Nephron progenitor cell (in vitro differentiated cells): Measurements from ENCODE around the gene DRC7.
A peak's percentile ranks its signal among the peaks of the same experiment; 100 is the strongest.

Experiments used
- DNase-seq: peaks from one replicate; pipeline ENCODE4 v3.0.0; 2021
- H3K27ac Mint-ChIP-seq: 2 replicates; pipeline ENCODE4 v1.8.0; 2021; ENCODE audit warnings: mild to moderate bottlenecking, moderate library complexity, mixed read lengths
- H3K27me3 Mint-ChIP-seq: 2 replicates; pipeline ENCODE4 v1.8.0; 2021; ENCODE audit warnings: mild to moderate bottlenecking, low read depth, mixed read lengths; ENCODE audit not compliant: poor library complexity
- H3K36me3 Mint-ChIP-seq: 2 replicates; pipeline ENCODE4 v1.8.0; 2021; ENCODE audit warnings: low read depth, mixed read lengths
- H3K4me1 Mint-ChIP-seq: 2 replicates; pipeline ENCODE4 v1.8.0; 2021; ENCODE audit warnings: mixed read lengths
- H3K4me3 Mint-ChIP-seq: 2 replicates; pipeline ENCODE4 v1.8.0; 2021; ENCODE audit warnings: mild to moderate bottlenecking, moderate library complexity, mixed read lengths
- H3K9me3 Mint-ChIP-seq: 2 replicates; pipeline ENCODE4 v1.8.0; 2021; ENCODE audit warnings: mild to moderate bottlenecking, moderate library complexity, mixed read lengths
- CTCF ChIP-seq: fragments of 200-600 bp; sonication (generic); IDR thresholded peaks from 2 replicates; pipeline ENCODE4 v1.5.0; 2021; ENCODE audit warnings: antibody characterized with exemption

The DRC7 gene

GRCh38 chr16:57761957-57762356 lies 67.4 kb downstream of the DRC7 start:
- peaks cover 22% of the 10 kb centered on the region for H3K4me1 Mint-ChIP-seq
- H3K36me3 Mint-ChIP-seq = no peaks in the 10 kb centered on the region
- peaks cover 3% of the 10 kb centered on the region for H3K27me3 Mint-ChIP-seq
- H3K27ac Mint-ChIP-seq = no peak overlapping the region
- no peaks in the 10 kb centered on the region for H3K9me3 Mint-ChIP-seq
- DNase-seq = no peak
- no peak overlapping the region for H3K4me3 Mint-ChIP-seq
- TF ChIP-seq CTCF = no peak

GRCh38 chr16:57762365-57763040 lies 67.9 kb downstream of the DRC7 start:
- H3K36me3 Mint-ChIP-seq = no peaks in the 10 kb centered on the region
- no peak for TF ChIP-seq CTCF
- peaks cover 22% of the 10 kb centered on the region for H3K4me1 Mint-ChIP-seq
- no peak for DNase-seq
- peaks cover 3% of the 10 kb centered on the region for H3K27me3 Mint-ChIP-seq
- H3K27ac Mint-ChIP-seq = no peak overlapping the region
- H3K9me3 Mint-ChIP-seq = no peaks in the 10 kb centered on the region
- H3K4me3 Mint-ChIP-seq = no peak overlapping the region

- Mint-ChIP-seq H3K36me3 (no peaks in the 10 kb centered on the region), H3K27ac (no peak overlapping the region), H3K9me3 (no peaks in the 10 kb centered on the region), H3K27me3 (peaks cover 3% of the 10 kb centered on the region), H3K4me1 (peaks cover 22% of the 10 kb centered on the region), H3K4me3 (no peak overlapping the region)
- no peak for TF ChIP-seq CTCF
- DNase-seq = no peak
These were observed 68.8 kb downstream of the DRC7 start for GRCh38 chr16:57763285-57764005.

- H3K4me1 Mint-ChIP-seq = peaks cover 22% of the 10 kb centered on the region
- no peak overlapping the region for H3K4me3 Mint-ChIP-seq
- H3K27me3 Mint-ChIP-seq = peaks cover 3% of the 10 kb centered on the region
- H3K27ac Mint-ChIP-seq = no peak overlapping the region
- no peak for TF ChIP-seq CTCF
- no peaks in the 10 kb centered on the region for H3K9me3 Mint-ChIP-seq
- no peak for DNase-seq
- no peaks in the 10 kb centered on the region for H3K36me3 Mint-ChIP-seq
These were observed 69.4 kb downstream of the DRC7 start for GRCh38 chr16:57764006-57764340.

- Mint-ChIP-seq H3K36me3 (no peaks in the 10 kb centered on the region), H3K9me3 (no peaks in the 10 kb centered on the region), H3K27ac (no peak overlapping the region), H3K27me3 (peaks cover 3% of the 10 kb centered on the region), H3K4me3 (no peak overlapping the region), H3K4me1 (peaks cover 22% of the 10 kb centered on the region)
- no peak for TF ChIP-seq CTCF
- DNase-seq = peak; percentile 52
These were observed 69.9 kb downstream of the DRC7 start for GRCh38 chr16:57764341-57765159.
